Measurements from ENCODE around the gene ADAMTSL1.

ADAMTSL1 gene

DNA sequence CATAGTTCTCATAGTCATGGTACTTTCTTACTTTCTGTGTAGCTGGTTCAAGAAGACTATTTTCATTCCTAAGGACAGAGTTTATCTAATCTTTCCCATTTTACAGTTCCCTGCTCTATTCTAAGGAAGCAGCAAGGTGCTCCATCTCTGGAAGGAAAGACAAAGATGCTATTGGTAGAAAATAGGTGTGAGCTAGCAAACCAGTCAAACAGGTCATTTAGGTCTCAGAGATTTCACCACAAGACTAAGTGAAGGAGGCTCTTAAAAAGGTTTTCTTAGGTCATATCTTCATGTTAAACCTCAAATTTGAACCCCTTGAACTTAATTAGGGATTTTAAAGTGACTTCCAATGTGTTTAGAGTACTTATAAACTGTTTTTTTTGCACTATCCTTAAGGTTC is 62.6 kb downstream of the ADAMTSL1 start:
- Histone ChIP-seq H3K4me1 (ENCODE audit: control insufficient read depth in 1 of 2, insufficient read depth in 2 of 2, low read length in 2 of 2) (no peaks in the 10 kb centered on the region), H3K9me3 (ENCODE audit: control insufficient read depth in 1 of 2, low read length in 2 of 2) (peaks cover 0 to 9% of the 10 kb centered on the region in 2 donors), H3K27ac (ENCODE audit: low read length) (no peak overlapping the region), H3K27me3 (ENCODE audit: low read depth, low read length) (no peaks in the 10 kb centered on the region), H3K36me3 (ENCODE audit: control insufficient read depth in 1 of 2, insufficient read depth in 2 of 2, low read length in 2 of 2) (peaks cover 0 to 13% of the 10 kb centered on the region in 2 donors), H3K4me3 (ENCODE audit: low read depth in 1 of 2, low read length in 2 of 2) (no peak overlapping the region)

DNA sequence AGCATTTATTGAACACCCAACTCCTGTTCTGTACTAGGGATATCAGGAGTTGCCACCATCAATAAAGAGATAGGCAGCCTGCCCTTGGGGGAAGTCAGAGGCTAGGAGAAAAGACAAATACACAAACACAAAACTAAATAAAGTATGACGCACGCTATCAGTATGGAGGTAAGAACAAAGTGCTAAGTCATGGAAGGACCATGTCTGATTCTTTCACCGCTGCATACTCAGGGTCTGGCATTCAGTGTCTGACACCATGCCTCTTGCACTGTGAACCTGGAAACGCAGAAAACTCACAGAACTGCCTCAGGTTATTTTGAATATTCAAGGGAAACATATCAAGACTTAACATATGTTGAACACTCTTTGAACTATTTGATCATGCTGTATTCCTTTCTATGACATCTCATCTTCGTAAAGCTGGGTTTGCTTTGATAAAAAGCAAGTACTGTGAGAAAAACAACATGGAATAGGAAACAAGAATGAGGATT is 65.3 kb downstream of the ADAMTSL1 start:
- Histone ChIP-seq H3K27me3 (ENCODE audit: low read depth, low read length) (no peaks in the 10 kb centered on the region), H3K4me3 (ENCODE audit: low read depth in 1 of 2, low read length in 2 of 2) (no peak overlapping the region), H3K9me3 (ENCODE audit: control insufficient read depth in 1 of 2, low read length in 2 of 2) (peaks cover 0 to 9% of the 10 kb centered on the region in 2 donors), H3K4me1 (ENCODE audit: control insufficient read depth in 1 of 2, insufficient read depth in 2 of 2, low read length in 2 of 2) (peaks cover 0 to 4% of the 10 kb centered on the region in 2 donors), H3K36me3 (ENCODE audit: control insufficient read depth in 1 of 2, insufficient read depth in 2 of 2, low read length in 2 of 2) (peaks cover 0 to 12% of the 10 kb centered on the region in 2 donors), H3K27ac (ENCODE audit: low read length) (no peak overlapping the region)

DNA sequence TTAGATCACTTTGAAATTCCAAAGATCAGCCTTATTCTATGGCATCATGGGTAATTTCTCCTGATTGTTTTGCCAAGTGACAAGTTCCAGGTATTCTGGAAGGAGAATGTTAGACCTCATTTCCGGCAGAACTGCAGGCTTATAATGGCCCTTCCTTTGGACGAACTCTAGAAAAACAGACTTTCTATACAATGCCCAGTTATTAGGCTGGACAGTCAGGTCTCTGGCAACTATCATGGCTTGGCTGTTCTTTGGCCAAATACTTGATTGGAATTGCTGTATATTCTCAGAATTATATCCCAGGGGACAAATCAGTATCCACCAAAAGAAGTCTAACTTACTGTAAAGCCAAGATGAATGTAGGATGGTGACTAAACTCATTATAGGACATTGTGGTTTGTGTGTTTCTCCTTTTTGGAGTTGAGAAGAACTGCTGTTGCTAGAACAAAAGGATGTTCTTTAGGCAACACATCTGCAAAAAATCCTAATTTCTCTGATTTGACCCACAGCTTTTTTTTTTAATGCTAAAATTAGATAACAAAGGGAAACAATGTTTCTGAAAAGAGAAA is 69.0 kb downstream of the ADAMTSL1 start:
- Histone ChIP-seq H3K9me3 (ENCODE audit: control insufficient read depth in 1 of 2, low read length in 2 of 2) (no peaks in the 10 kb centered on the region), H3K27ac (ENCODE audit: low read length) (no peak overlapping the region), H3K36me3 (ENCODE audit: control insufficient read depth in 1 of 2, insufficient read depth in 2 of 2, low read length in 2 of 2) (no peaks in the 10 kb centered on the region), H3K27me3 (ENCODE audit: low read depth, low read length) (no peaks in the 10 kb centered on the region), H3K4me1 (ENCODE audit: control insufficient read depth in 1 of 2, insufficient read depth in 2 of 2, low read length in 2 of 2) (peaks cover 0 to 4% of the 10 kb centered on the region in 2 donors), H3K4me3 (ENCODE audit: low read depth in 1 of 2, low read length in 2 of 2) (no peak overlapping the region)

DNA sequence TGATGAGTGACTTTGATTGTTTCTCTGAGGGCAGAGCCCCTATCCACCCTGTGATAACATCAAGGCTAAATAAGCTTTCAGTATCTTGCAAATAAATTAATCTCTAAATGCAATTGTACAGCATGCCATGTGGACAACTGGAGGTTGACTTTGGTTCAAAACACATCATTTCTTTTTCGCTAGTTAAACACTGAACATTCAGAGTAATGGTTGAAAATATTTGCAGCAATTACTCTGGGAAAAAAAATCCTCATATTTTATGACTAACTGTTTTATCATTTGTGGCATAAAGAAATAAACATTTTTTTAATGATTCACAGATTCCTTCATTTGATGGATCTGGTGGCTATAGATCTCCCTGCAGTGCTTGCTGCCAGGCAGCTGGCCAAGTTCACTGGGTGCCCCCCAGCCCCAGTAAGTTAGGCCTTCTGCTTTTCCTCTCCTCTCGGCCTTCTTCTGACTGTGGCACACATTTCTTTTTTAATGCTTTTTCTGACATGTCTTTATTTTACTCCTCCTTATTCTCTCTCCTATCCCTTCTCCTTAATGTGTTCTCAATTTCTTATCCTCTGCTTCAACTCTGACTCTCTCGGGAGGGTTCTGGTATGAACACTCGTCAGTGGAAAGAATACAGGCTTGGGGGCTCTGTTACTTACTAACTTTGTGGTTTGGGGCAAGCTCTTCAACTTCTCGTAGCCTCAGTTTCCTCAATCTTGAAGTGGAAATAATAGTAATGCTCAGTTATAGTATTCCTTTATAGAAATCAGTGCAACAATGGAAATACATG is 69.6 kb downstream of the ADAMTSL1 start:
- no peaks in the 10 kb centered on the region for H3K36me3 ChIP-seq (ENCODE audit: control insufficient read depth in 1 of 2, insufficient read depth in 2 of 2, low read length in 2 of 2)
- peaks cover 0 to 4% of the 10 kb centered on the region in 2 donors for H3K4me1 ChIP-seq (ENCODE audit: control insufficient read depth in 1 of 2, insufficient read depth in 2 of 2, low read length in 2 of 2)
- H3K27ac ChIP-seq (ENCODE audit: low read length) = no peak overlapping the region
- no peaks in the 10 kb centered on the region for H3K27me3 ChIP-seq (ENCODE audit: low read depth, low read length)
- no peaks in the 10 kb centered on the region for H3K9me3 ChIP-seq (ENCODE audit: control insufficient read depth in 1 of 2, low read length in 2 of 2)
- no peak overlapping the region for H3K4me3 ChIP-seq (ENCODE audit: low read depth in 1 of 2, low read length in 2 of 2)

DNA sequence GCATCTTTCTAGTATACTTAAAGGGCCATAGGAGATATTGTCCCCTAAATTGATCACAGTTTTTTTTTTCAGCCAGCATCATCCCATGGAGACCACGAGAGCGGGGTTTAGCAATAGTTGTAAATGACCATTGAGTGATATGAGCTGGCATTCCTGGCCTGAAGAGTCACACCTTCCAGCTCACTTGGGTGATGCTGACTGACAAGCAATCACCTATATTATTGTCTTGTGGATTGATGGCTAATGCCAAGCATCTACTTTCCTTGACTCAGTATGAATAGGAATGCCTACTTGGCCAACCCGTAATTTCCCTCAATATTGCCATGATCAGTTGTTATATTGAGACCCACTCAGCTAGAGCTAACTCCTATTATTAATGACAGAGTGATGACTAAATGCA is 70.5 kb downstream of the ADAMTSL1 start:
- Histone ChIP-seq H3K9me3 (ENCODE audit: control insufficient read depth in 1 of 2, low read length in 2 of 2) (no peaks in the 10 kb centered on the region), H3K27me3 (ENCODE audit: low read depth, low read length) (no peaks in the 10 kb centered on the region), H3K4me3 (ENCODE audit: low read depth in 1 of 2, low read length in 2 of 2) (no peak overlapping the region), H3K36me3 (ENCODE audit: control insufficient read depth in 1 of 2, insufficient read depth in 2 of 2, low read length in 2 of 2) (no peaks in the 10 kb centered on the region), H3K27ac (ENCODE audit: low read length) (no peak overlapping the region), H3K4me1 (ENCODE audit: control insufficient read depth in 1 of 2, insufficient read depth in 2 of 2, low read length in 2 of 2) (peaks cover 0 to 4% of the 10 kb centered on the region in 2 donors)

DNA sequence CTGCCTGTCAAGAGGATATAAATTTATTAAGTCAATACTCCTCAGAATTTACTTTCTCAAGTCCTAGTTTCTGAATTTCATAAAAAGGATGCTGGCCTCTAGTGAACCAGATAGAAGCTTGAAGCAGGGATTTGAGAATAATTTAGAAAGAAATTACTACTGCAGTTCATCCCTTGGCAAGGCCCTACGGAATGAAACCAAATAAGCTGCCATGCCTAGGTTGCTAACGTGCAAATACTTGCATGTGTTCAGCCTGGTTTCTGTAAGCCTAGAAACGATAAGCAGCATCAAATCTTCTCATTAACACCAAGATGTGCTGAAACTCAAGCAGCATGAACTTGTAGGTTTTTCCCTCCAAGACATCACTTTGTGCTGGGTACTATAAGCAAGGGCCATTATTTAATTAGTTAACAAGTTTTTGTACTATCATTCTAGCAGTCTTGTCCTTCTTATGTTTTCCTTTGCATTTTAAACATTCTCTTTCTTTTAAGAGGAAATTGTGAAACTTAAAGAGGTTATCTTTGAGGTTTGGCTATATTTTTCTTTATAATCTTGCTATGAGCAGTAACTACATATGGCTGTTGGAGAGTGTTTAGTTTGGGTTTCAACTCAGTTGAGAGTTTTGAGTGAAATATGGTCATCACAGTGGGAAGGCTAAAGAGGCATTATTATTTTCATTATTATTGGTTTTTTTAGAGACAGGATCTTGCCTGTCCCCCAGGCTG is 71.8 kb downstream of the ADAMTSL1 start:
- Histone ChIP-seq H3K4me3 (ENCODE audit: low read depth in 1 of 2, low read length in 2 of 2) (no peak overlapping the region), H3K27ac (ENCODE audit: low read length) (no peak overlapping the region), H3K36me3 (ENCODE audit: control insufficient read depth in 1 of 2, insufficient read depth in 2 of 2, low read length in 2 of 2) (no peaks in the 10 kb centered on the region), H3K27me3 (ENCODE audit: low read depth, low read length) (no peaks in the 10 kb centered on the region), H3K4me1 (ENCODE audit: control insufficient read depth in 1 of 2, insufficient read depth in 2 of 2, low read length in 2 of 2) (peaks cover 0 to 4% of the 10 kb centered on the region in 2 donors), H3K9me3 (ENCODE audit: control insufficient read depth in 1 of 2, low read length in 2 of 2) (no peaks in the 10 kb centered on the region)

DNA sequence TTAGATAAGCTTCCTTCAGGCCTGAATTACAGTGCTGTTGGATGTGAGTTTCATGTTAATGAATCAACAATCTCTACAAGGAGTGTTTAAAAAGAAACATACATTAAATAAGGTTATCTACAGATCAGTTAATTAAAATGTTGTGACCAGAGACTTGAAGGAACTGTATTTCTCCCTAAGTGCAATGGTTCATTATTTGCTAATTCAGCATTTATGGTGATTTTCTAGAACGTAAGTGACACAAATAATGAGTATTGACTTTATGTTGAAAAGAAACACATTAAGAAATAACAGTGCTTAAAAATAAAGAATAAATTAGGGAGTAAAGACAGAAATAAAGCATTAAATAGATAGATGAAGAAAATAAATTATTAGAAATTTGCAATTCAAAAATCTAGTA is 74.5 kb downstream of the ADAMTSL1 start:
- Histone ChIP-seq H3K9me3 (ENCODE audit: control insufficient read depth in 1 of 2, low read length in 2 of 2) (no peaks in the 10 kb centered on the region), H3K4me1 (ENCODE audit: control insufficient read depth in 1 of 2, insufficient read depth in 2 of 2, low read length in 2 of 2) (peaks cover 0 to 4% of the 10 kb centered on the region in 2 donors), H3K4me3 (ENCODE audit: low read depth in 1 of 2, low read length in 2 of 2) (no peak overlapping the region), H3K36me3 (ENCODE audit: control insufficient read depth in 1 of 2, insufficient read depth in 2 of 2, low read length in 2 of 2) (no peaks in the 10 kb centered on the region), H3K27me3 (ENCODE audit: low read depth, low read length) (no peaks in the 10 kb centered on the region), H3K27ac (ENCODE audit: low read length) (no peak overlapping the region)

DNA sequence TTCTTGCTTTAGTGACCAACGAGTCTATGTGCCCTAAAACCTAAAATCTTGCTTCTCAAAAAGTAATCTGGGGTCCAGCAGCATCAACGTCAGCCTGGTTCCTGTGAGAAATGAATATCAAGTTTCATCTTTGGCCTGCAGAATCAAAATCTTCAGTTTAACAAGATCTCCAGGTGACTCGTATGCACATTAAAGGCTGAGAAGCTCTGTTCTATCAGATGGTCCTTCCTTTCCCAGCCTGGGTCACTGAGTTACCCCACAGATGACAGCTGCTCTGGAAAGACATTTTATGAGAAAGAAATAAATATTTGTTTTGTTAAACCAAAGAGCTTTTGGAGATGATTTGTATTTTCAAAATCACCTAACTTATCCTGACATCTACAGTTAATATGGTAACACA is 75.8 kb downstream of the ADAMTSL1 start:
- no peaks in the 10 kb centered on the region for H3K4me1 ChIP-seq (ENCODE audit: control insufficient read depth in 1 of 2, insufficient read depth in 2 of 2, low read length in 2 of 2)
- H3K27me3 ChIP-seq (ENCODE audit: low read depth, low read length) = no peaks in the 10 kb centered on the region
- H3K36me3 ChIP-seq (ENCODE audit: control insufficient read depth in 1 of 2, insufficient read depth in 2 of 2, low read length in 2 of 2) = no peaks in the 10 kb centered on the region
- H3K9me3 ChIP-seq (ENCODE audit: control insufficient read depth in 1 of 2, low read length in 2 of 2) = no peaks in the 10 kb centered on the region
- H3K27ac ChIP-seq (ENCODE audit: low read length) = no peak overlapping the region
- no peak overlapping the region for H3K4me3 ChIP-seq (ENCODE audit: low read depth in 1 of 2, low read length in 2 of 2)

DNA sequence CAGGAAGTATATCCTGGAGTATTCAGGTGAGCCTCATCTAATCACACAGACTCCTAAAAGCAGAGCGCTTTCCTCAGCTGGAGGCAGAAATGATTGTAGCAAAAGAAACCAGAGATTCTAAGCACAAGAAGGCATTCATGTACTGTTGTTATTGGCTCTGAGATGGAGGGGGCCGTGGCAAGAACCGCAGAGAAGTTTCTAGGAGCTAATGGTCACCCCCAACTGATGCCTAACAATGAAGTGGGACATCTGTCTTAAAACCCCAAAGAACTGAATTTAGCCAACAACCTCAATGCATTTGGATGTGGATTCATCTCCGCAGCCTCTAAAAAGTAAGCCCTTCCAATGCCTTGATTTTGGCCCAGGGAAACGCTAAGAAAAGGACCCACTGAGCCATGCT is 76.3 kb downstream of the ADAMTSL1 start:
- H3K4me3 ChIP-seq (ENCODE audit: low read depth in 1 of 2, low read length in 2 of 2) = no peak overlapping the region
- no peaks in the 10 kb centered on the region for H3K27me3 ChIP-seq (ENCODE audit: low read depth, low read length)
- no peaks in the 10 kb centered on the region for H3K36me3 ChIP-seq (ENCODE audit: control insufficient read depth in 1 of 2, insufficient read depth in 2 of 2, low read length in 2 of 2)
- H3K4me1 ChIP-seq (ENCODE audit: control insufficient read depth in 1 of 2, insufficient read depth in 2 of 2, low read length in 2 of 2) = no peaks in the 10 kb centered on the region
- H3K27ac ChIP-seq (ENCODE audit: low read length) = no peak overlapping the region
- H3K9me3 ChIP-seq (ENCODE audit: control insufficient read depth in 1 of 2, low read length in 2 of 2) = no peaks in the 10 kb centered on the region

DNA sequence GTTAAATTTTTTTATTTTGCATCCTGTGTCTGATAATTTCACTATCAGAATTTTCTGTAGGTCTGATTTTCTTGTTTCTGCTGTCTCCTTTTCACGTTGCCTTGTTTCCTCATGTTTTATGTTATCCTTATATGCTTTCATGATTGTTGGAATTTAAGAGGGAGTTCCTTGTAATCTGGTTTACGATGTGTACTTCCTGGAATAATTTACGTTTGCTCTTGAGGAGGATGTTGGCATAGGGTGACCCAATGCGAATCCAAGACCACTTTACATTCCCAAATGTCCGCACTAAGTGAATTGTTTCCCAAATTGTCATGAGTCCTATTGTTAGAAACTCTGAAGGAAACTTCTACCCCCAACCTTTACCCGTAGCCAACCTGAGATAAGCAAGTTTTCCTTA is 80.3 kb downstream of the ADAMTSL1 start:
- no peak overlapping the region for H3K27ac ChIP-seq (ENCODE audit: low read length)
- no peak overlapping the region for H3K4me3 ChIP-seq (ENCODE audit: low read depth in 1 of 2, low read length in 2 of 2)
- no peaks in the 10 kb centered on the region for H3K9me3 ChIP-seq (ENCODE audit: control insufficient read depth in 1 of 2, low read length in 2 of 2)
- no peaks in the 10 kb centered on the region for H3K27me3 ChIP-seq (ENCODE audit: low read depth, low read length)
- H3K4me1 ChIP-seq (ENCODE audit: control insufficient read depth in 1 of 2, insufficient read depth in 2 of 2, low read length in 2 of 2) = no peaks in the 10 kb centered on the region
- H3K36me3 ChIP-seq (ENCODE audit: control insufficient read depth in 1 of 2, insufficient read depth in 2 of 2, low read length in 2 of 2) = no peaks in the 10 kb centered on the region

DNA sequence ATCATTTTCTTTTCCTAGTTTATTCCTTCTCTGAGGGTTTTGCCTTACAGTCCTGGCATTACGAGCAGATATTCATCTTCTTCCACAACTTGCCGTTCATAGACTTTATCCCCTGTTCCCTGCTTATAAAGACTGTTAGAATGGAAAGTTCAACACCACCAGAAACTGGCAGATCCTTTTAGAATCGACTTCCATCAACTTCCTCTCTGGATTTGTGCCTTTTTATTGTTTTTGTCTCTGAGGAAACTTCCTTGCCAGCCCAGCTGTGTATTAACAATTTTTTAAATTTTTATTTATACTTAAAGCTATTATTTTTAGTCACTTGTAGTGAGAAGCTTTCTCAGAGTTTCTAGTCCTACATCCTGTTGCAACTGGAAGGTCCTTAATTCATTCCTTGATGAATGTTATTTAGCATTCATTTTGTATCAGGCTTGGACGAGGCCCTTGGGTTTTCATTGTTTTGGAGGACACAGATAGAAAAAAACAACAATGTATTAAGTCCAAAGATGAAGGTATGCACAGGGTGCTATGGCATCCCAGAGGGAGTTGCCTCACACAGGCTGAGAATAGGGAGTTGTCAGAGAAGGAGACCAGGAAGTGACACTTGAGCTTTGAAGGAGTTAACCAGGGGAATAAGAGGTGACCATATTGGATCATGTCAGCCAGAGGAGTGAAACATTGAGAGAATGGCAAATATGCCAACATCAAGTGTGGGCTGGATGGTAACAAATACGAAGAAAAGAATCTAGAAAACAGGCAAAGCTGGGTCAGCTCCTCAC is 81.3 kb downstream of the ADAMTSL1 start:
- Histone ChIP-seq H3K9me3 (ENCODE audit: control insufficient read depth in 1 of 2, low read length in 2 of 2) (no peaks in the 10 kb centered on the region), H3K4me1 (ENCODE audit: control insufficient read depth in 1 of 2, insufficient read depth in 2 of 2, low read length in 2 of 2) (no peaks in the 10 kb centered on the region), H3K27ac (ENCODE audit: low read length) (no peak overlapping the region), H3K4me3 (ENCODE audit: low read depth in 1 of 2, low read length in 2 of 2) (no peak overlapping the region), H3K27me3 (ENCODE audit: low read depth, low read length) (no peaks in the 10 kb centered on the region), H3K36me3 (ENCODE audit: control insufficient read depth in 1 of 2, insufficient read depth in 2 of 2, low read length in 2 of 2) (no peaks in the 10 kb centered on the region)
